Measurements from ENCODE around the gene MRGPRX3. TPM values are rescaled to one million over a fixed set of nuclear protein-coding genes. Genes with fewer than 3 reads are reported as not detected.

Gene MRGPRX3
- under 1 TPM in 2 of 4 donors, not detected in 2; 0.29 to 0.44 TPM for total RNA-seq

- 31 to 40% methylated on average over 3 of the region's 3 CpGs for WGBS, 2 donors
- no peak for DNase-seq
Measured at GRCh38 chr11:18132341-18132740, at the start of gene MRGPRX3. MRGPRX3 (plus strand) TSS chr11:18132571; CDS start chr11:18137203, 4,632 bp downstream.

GRCh38 chr11:18088366-18088765 lies 44.0 kb upstream of the MRGPRX3 start:
- no peak for DNase-seq
- Histone ChIP-seq H3K9me3 (no peaks in the 10 kb centered on the region), H3K4me3 (no peak overlapping the region), H3K27ac (no peak overlapping the region), H3K36me3 (peaks cover 3 to 100% (median 14%) of the 10 kb centered on the region in 3 donors), H3K27me3 (no peaks in the 10 kb centered on the region), H3K4me1 (no peaks in the 10 kb centered on the region)
- intact Hi-C loops (cut with DNase I), result no loop called here
- TF ChIP-seq CTCF (IDR thresholded peaks at IDR 0.05), result no peak
- no peak for TF ChIP-seq POLR2A (IDR thresholded peaks at IDR 0.05)
- WGBS, 2 donors, result 96 to 100% methylated on average over 2 of the region's 2 CpGs

More at GRCh38 chr11:18132341-18132740, at the start of gene MRGPRX3:
- no peak for TF ChIP-seq CTCF (IDR thresholded peaks at IDR 0.05)
- TF ChIP-seq POLR2A (IDR thresholded peaks at IDR 0.05), result no peak
- H3K27me3 ChIP-seq, result peaks cover 0 to 12% (median 0%) of the 10 kb centered on the region in 4 donors
- H3K4me1 ChIP-seq, result peaks cover 0 to 8% (median 0%) of the 10 kb centered on the region in 3 donors
- intact Hi-C loops (cut with DNase I), result no loop called here
- no peak within 1 kb of the TSS for H3K27ac ChIP-seq
- no peaks in the 10 kb centered on the region for H3K9me3 ChIP-seq
- no peaks in the 10 kb centered on the region for H3K36me3 ChIP-seq
- no peak within 1 kb of the TSS for H3K4me3 ChIP-seq

- Histone ChIP-seq H3K9me3 (no peaks in the 10 kb centered on the region), H3K36me3 (peaks cover 3 to 100% (median 14%) of the 10 kb centered on the region in 3 donors), H3K4me1 (no peaks in the 10 kb centered on the region), H3K27ac (no peak overlapping the region), H3K4me3 (no peak overlapping the region), H3K27me3 (no peaks in the 10 kb centered on the region)
- intact Hi-C loops (cut with DNase I), result no loop called here
- no peak for TF ChIP-seq POLR2A (IDR thresholded peaks at IDR 0.05)
- TF ChIP-seq CTCF (IDR thresholded peaks at IDR 0.05), result no peak
- 77 to 78% methylated on average over 3 of the region's 3 CpGs for WGBS, 2 donors
- DNase-seq, result no peak
Measured at GRCh38 chr11:18088966-18089365, 43.4 kb upstream of the MRGPRX3 start.

- Histone ChIP-seq H3K27ac (no peak overlapping the region), H3K36me3 (peaks cover 3 to 100% (median 11%) of the 10 kb centered on the region in 3 donors), H3K4me3 (no peak overlapping the region), H3K4me1 (no peaks in the 10 kb centered on the region), H3K9me3 (no peaks in the 10 kb centered on the region), H3K27me3 (no peaks in the 10 kb centered on the region)
- intact Hi-C loops (cut with DNase I), result no loop called here
- no peak for TF ChIP-seq POLR2A (IDR thresholded peaks at IDR 0.05)
- no peak for TF ChIP-seq CTCF (IDR thresholded peaks at IDR 0.05)
- DNase-seq, result no peak
- WGBS, 2 donors, result 92 to 94% methylated on average over 2 of the region's 2 CpGs
Measured at GRCh38 chr11:18091731-18092130, 40.6 kb upstream of the MRGPRX3 start.

- H3K27me3 ChIP-seq, result no peaks in the 10 kb centered on the region
- DNase-seq, result no peak
- TF ChIP-seq CTCF (IDR thresholded peaks at IDR 0.05) (no peak), POLR2A (IDR thresholded peaks at IDR 0.05) (no peak)
- H3K36me3 ChIP-seq, result peaks cover 0 to 100% (median 3%) of the 10 kb centered on the region in 3 donors
- H3K27ac ChIP-seq, result no peak overlapping the region
- H3K4me3 ChIP-seq, result no peak overlapping the region
- no peaks in the 10 kb centered on the region for H3K9me3 ChIP-seq
- intact Hi-C loops (cut with DNase I), result no loop called here
- no peaks in the 10 kb centered on the region for H3K4me1 ChIP-seq
Measured at GRCh38 chr11:18093959-18094358, 38.4 kb upstream of the MRGPRX3 start.
